Right renal pelvis (tissue), 4 donors: ENCODE data around the gene SPTBN1. TPM values are rescaled to one million over a fixed set of nuclear protein-coding genes. Genes with fewer than 3 reads are reported as not detected.

Experiments used
- DNase-seq, 4 donors: peaks; one replicate each; pipeline ENCODE4 v3.0.0-alpha.2; 2013; ENCODE audit warnings: low read depth in 4 of 4, low spot score in 3 of 4, missing footprints in 1 of 4
- polyA plus RNA-seq, 4 donors: library from polyadenylated mRNA; unstranded; fragments of 120-200 nt; gene quantifications; one replicate each; pipeline ENCODE4 v1.2.1, GENCODE V29; 2013; ENCODE audit not compliant: insufficient read length in 4 of 4

The SPTBN1 gene
- polyA plus RNA-seq, 4 donors = 224 to 243 (median 228) TPM

- DNase-seq = no peak
These were observed 184.9 kb downstream of the SPTBN1 start for GRCh38 chr2:54640834-54641540.

GRCh38 chr2:54641988-54642387 lies 185.9 kb downstream of the SPTBN1 start:
- no peak for DNase-seq

DNA sequence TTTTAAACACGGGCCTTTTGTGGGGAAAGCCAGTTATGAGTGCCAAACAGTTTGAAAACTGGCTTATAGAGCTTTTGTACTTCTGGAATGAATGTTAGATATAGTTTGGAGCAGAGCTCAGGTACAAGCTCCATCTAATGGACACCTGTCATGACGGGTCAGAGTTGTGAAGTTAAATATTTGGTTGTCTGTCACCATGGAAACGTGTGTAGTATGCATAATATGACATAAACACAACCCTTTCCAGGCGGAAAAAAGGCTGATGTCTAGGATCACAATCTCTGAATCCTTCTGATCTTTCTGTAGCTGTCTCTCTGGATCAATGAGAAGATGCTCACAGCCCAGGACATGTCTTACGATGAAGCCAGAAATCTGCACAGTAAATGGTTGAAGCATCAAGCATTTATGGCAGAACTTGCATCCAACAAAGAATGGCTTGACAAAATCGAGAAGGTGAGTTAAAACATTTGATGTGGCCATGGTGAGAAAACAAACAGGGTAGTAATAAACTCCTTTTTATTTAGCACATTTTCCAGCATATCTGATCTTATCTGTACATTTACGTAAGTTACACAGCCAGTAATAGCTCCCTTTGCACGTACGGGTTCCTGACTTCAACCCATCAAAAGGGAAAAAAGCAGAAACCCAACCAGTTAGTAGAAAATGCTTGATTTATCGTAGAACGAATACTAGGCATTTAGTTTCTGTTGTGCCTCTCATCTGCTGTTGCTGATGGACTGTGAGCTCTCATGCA lies 186.7 kb downstream of the SPTBN1 start:
- no peak for DNase-seq

DNA sequence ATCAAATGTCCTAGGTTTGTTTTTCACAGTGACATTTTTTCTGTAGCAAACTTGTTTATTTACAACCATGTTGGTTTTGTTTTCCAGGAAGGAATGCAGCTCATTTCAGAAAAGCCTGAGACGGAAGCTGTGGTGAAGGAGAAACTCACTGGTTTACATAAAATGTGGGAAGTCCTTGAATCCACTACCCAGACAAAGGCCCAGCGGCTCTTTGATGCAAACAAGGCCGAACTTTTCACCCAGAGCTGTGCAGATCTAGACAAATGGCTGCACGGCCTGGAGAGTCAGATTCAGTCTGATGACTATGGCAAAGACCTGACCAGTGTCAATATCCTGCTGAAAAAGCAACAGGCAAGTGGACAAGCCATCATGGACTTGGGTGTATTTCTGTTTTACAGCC lies 188.1 kb downstream of the SPTBN1 start:
- DNase-seq = no peak

DNA sequence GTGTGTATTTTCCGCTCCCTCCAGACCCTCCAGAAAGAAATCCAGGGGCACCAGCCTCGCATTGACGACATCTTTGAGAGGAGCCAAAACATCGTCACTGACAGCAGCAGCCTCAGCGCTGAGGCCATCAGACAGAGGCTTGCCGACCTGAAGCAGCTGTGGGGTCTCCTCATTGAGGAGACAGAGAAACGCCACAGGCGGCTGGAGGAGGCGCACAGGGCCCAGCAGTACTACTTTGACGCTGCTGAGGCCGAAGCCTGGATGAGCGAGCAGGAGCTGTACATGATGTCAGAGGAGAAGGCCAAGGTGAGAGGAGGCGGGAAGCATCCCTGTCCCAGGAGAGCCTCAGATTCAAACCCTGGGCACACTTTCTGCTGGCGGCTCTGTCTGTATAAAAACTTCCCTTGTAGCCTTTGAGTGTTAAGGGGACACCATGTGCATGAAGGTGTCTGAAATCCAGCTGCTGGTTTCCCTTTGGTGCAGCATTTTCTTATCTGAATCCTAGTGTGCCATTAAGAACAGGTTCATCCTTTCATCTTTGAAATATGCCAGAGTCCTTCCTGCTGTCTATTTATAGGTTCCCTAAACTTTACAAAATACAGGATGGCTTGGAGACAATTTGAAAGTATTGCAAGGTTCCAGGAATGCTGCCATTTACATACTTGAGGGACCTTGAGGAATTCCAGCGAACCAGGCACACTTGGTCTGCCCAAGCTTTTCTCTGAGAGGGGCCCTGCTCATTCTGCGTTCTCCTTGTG lies 190.2 kb downstream of the SPTBN1 start:
- DNase-seq = no peak

DNA sequence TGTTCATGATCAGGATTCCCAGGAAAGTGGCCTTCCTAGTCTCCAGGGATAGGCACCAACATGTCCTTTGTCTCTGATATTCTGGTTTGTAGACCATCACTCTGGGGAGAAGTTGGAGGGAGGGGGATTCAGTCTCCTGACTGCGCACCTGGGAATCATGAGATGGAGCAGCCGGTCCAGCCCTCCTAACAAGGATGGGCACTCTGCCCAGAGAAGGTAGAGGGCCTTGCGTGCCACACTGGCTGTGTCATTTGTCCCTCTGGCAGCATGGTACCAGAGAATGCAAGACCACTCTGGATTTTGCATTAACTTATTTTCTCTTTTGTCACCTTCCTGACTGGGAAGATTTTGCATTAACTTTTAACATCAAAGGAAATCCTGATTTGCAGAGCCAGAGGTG lies 192.1 kb downstream of the SPTBN1 start:
- DNase-seq = no peak

DNA sequence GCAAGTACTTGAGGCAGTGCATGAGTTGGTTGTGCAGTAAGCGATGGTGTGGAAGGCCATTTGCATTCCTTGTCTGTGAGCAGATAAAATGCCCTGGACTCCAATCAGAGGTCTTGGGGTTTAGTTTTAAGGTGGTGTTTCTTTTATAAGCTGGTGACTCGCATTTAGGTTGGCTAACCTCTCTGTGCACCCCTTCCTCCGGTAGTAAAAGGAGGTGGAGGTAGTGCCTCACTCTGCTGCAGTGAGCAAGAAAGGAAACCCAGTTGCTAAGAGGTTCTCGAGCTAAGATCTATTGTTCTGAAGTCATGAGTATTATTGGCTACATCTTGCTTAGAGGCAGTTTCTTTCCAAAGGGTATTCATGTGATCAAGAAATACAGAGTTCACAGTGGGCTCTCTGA lies 193.1 kb downstream of the SPTBN1 start:
- no peak for DNase-seq

GRCh38 chr2:54649633-54650032 lies 193.5 kb downstream of the SPTBN1 start:
- DNase-seq = no peak

DNA sequence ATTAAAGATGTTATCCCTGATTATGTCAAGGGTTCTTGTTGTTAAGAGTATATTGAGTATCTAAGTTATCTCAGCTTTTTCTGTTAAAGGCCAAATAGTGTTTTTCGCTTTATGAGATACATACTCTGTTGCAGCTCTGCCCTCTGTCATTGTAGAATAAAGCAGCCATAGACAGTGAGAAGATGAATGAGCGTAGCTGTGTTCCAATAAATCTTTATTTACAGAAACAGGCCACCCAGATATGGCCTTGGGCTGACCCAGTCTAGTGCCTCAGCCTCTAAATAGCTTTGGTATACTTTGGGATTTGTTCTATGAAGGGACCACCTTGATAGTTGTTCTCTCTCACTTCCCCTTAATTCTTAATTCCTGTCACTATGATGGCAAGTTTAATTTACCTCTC lies 194.5 kb downstream of the SPTBN1 start:
- DNase-seq = no peak

DNA sequence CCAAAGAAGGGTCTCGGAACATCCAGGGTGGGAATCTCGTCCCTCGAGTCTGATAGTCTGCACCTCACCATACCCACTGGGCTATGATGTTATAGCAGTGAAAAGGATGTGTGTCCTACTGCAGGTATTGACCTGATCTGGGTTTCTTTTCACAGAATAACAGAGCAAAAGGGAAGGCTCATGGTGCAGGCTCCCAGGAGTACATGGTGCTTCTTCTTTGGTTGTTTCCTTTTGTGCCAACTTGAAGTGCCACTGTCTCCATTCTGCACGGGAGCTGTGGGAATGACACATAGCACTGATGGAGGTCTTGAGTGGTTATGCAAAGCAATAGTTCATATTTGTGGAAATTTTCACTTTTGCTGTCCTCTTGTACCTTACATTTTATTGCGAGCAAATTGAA lies 195.2 kb downstream of the SPTBN1 start:
- no peak for DNase-seq

DNA sequence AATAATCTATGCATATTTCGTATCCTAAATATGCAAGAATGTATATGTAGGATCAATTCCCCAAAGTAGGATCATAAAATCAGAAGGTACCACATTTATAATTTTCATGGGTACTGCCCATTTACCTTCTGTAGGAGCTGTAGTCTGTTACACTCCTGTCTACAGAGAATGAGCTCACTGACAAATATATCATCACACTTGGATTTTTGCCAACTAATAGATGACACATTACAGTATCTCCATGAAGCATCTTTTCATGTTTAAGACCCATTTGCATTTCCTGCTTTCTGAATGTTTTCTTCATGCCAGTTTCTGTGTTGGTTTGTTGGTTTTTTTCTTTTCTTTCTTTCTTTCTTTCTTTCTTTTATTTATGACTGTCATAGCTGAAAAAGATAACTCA lies 196.4 kb downstream of the SPTBN1 start:
- DNase-seq = no peak

GRCh38 chr2:54653572-54654204 lies 197.6 kb downstream of the SPTBN1 start:
- DNase-seq = no peak

DNA sequence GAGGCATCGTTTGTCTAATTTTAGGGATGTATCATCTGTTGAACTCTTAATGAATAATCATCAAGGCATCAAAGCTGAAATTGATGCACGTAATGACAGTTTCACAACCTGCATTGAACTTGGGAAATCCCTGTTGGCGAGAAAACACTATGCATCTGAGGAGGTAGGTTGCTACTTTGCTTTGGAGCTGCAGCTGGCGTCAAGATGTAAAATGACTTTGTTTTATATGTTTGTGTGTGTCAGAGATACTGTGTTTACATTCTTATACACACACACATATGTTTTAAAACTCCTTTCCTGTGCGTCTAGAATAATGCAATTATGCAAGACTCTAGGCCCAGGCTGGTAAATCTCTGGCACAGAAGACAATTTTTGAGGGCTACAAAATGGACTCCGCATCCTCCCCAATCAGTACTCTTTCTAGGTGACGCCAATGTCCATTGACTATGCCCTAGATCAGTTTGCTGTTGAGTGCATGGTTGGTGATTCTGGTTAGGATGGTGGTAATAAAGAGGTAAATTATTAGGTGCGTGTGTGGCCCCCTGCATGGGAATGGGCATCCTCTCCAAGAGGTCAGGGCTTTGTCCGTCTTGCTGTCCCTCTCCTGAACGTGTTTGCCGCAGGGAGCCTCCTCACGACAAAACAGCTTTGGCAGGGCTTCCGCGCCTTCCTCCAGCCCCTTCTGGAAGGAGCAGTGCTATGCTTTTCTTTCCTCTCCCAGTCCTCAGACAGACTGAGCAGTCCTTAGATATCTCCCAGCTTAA lies 199.1 kb downstream of the SPTBN1 start:
- no peak for DNase-seq

DNA sequence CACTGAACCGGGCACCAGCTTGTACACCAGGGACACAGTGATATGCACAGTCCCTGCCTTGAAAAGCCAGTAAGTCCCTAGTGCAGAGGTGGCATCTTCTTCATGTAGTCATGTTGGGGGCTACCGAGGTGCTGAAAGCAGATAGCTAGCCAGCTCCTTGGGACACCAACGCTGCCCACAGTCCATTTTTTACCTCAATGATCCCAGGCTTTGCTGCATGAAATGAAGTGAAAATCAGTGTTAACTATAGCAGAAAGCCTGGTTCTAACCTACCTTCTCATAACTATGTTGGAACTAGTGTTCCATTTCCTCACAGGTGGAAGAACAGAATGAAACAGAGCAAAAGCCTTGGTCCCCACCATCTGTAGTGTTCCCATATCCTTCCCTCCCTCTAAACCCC lies 200.7 kb downstream of the SPTBN1 start:
- no peak for DNase-seq

DNA sequence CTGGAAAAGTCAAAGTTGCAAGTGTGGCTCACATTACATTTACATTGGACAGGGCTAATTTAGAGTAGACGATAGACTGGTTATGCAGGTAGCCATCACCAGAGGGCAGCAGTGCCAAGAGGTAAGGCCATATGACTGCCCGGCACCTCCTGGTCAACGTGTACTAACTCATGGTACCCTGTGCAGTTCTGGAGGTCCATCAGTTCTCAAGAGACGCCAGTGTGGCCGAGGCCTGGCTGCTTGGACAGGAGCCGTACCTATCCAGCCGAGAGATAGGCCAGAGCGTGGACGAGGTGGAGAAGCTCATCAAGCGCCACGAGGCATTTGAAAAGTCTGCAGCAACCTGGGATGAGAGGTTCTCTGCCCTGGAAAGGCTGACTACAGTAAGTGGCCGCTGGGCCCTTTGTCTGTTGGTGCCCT lies 201.5 kb downstream of the SPTBN1 start:
- DNase-seq = no peak

- DNase-seq = no peak
These were observed 202.5 kb downstream of the SPTBN1 start for GRCh38 chr2:54658564-54659071.

DNA sequence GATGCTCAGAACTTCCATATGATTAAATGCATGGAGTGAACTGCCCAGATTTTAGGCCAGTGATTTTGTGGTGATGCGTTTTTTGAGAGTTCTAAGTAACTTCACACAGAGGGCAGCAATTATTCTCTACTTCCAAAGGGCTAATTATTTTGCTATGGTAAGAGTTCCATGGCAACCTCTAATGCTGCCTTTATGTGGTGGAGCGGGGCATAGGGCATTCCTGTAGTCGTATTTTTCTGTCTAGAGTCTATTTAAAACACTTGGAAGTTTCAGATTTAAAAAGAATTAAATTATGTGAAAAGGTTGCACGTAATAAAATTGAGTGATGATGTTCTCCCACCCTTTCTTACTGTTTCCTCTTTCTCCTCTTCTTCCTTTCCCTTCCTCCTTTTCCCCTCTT lies 203.4 kb downstream of the SPTBN1 start:
- no peak for DNase-seq

DNA sequence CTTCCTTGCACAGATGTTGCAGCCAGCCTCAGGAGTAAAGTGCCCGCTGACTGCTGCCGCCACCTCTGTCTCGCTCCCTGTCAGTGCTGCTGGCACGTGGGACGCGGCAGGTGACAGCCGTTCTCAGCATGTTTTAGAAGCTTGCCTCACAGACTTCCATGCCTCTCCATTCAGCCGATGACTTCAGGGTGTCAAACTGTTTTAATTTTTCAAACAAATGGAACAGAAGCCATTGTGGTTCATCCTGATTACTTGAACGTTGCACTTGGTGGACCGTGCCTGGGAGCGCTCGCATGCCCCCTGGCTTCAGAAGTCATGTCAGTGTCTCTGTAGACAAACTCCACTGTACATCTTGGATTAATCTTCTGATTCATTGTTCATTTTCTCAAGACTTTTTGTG lies 204.6 kb downstream of the SPTBN1 start:
- DNase-seq = no peak

GRCh38 chr2:54663424-54664030 lies 207.4 kb downstream of the SPTBN1 start:
- no peak for DNase-seq
